Endothelial cell of umbilical vein (primary cell): ENCODE data around the gene TTLL9. TPM values are rescaled to one million over a fixed set of nuclear protein-coding genes. Genes with fewer than 3 reads are reported as not detected.

Experiments used
- BruUV-seq: library from RNA; stranded (reverse); fragments of 400-500 nt; replicated peaks from 2 replicates; lab custom pipeline; 2021; lab: Mats Ljungman, UMichigan
- CTCF ChIA-PET: fragments of 300-600, 350-600 bp; sonication (Branson Sonifier 250); formaldehyde crosslinking; loops from one replicate; lab custom pipeline; 2021; ENCODE audit warnings: antibody characterized with exemption, inconsistent platforms; lab: Charles Lee
- POLR2A ChIA-PET: fragments of 300-600, 350-600 bp; sonication (Branson Sonifier 250); formaldehyde crosslinking; loops from one replicate; lab custom pipeline; 2021; ENCODE audit warnings: antibody characterized with exemption, inconsistent platforms; lab: Charles Lee
- DNase-seq: peaks from one replicate; pipeline ENCODE4 v3.0.0-alpha.2; 2011; ENCODE audit warnings: low read depth, low spot score
- FAIRE-seq: peaks from 2 replicates; lab custom pipeline; 2011; peaks lifted over from hg19 to GRCh38; lab: Jason Lieb, UNC
- H2AFZ ChIP-seq: 2 replicates; pipeline ENCODE4 v1.6.0; 2012; ENCODE audit warnings: low read depth, low read length, control low read depth, inconsistent platforms
- H3K27ac ChIP-seq: 2 replicates; pipeline ENCODE4 v1.5.1; 2011; ENCODE audit warnings: low read depth, mild to moderate bottlenecking, control low read depth, low read length, moderate library complexity; ENCODE audit not compliant: insufficient read depth
- H3K27me3 ChIP-seq, 2 experiments: 2 replicates each; pipeline versions ENCODE4 v1.6.0 to v1.6.1; 2011; ENCODE audit warnings: low read length in 2 of 2, mixed read lengths in 1 of 2; ENCODE audit not compliant: control insufficient read depth in 2 of 2, insufficient read depth in 2 of 2
- H3K36me3 ChIP-seq, 2 experiments: 2 replicates in 1 of 2; 3 replicates in 1 of 2; pipeline ENCODE4 v1.5.1; 2011; ENCODE audit warnings: low read length in 2 of 2, mild to moderate bottlenecking in 1 of 2, moderate library complexity in 1 of 2; ENCODE audit not compliant: control insufficient read depth in 2 of 2, insufficient read depth in 2 of 2; ENCODE audit errors: extremely low read depth in 1 of 2
- H3K4me1 ChIP-seq: 3 replicates; pipeline ENCODE4 v1.5.1; 2011; ENCODE audit warnings: mild to moderate bottlenecking, low read length; ENCODE audit not compliant: control insufficient read depth, insufficient read depth; ENCODE audit errors: extremely low read depth
- H3K4me2 ChIP-seq: 2 replicates; pipeline ENCODE4 v1.6.1; 2011; ENCODE audit warnings: low read length, control low read depth, mixed read lengths; ENCODE audit not compliant: insufficient read depth
- H3K4me3 ChIP-seq, 3 experiments: fragments of 200-600 bp in 1 of 3; sonication (generic), shearing (Covaris generic) in 1 of 3; replicated peaks in 1 of 3; 2 replicates each; pipeline ENCODE4 v1.5.1; 2011 to 2016; ENCODE audit warnings: control low read depth in 3 of 3, low read length in 3 of 3, mild to moderate bottlenecking in 2 of 3, inconsistent platforms in 1 of 3, low read depth in 1 of 3, moderate library complexity in 1 of 3; ENCODE audit not compliant: insufficient read depth in 1 of 3
- H3K79me2 ChIP-seq: 2 replicates; pipeline ENCODE4 v1.6.0; 2012; ENCODE audit warnings: low read length, inconsistent platforms; ENCODE audit not compliant: control insufficient read depth, insufficient read depth
- H3K9ac ChIP-seq: replicated peaks from 2 replicates; pipeline ENCODE3; 2011; ENCODE audit warnings: low read length, control low read depth; ENCODE audit not compliant: insufficient read depth; ENCODE audit errors: extremely low read depth
- H3K9me1 ChIP-seq: replicated peaks from 3 replicates; pipeline ENCODE4 v1.6.0; 2011; ENCODE audit warnings: mild to moderate bottlenecking, low read length; ENCODE audit not compliant: control insufficient read depth, insufficient read depth; ENCODE audit errors: extremely low read depth
- H3K9me3 ChIP-seq: replicated peaks from 2 replicates; pipeline ENCODE4 v1.5.1; 2012; ENCODE audit warnings: low read length, inconsistent platforms; ENCODE audit not compliant: control insufficient read depth, insufficient read depth
- H4K20me1 ChIP-seq: replicated peaks from 2 replicates; pipeline ENCODE3; 2011; ENCODE audit warnings: mild to moderate bottlenecking, low read length; ENCODE audit not compliant: control insufficient read depth, insufficient read depth; ENCODE audit errors: extremely low read depth
- CTCF ChIP-seq, 2 donors: IDR thresholded peaks; 1 replicate in 1 of 2; 2 replicates in 1 of 2; pipeline ENCODE4 v1.5.1; 2011; ENCODE audit warnings: low read length in 2 of 2, mild to moderate bottlenecking in 2 of 2, moderate library complexity in 2 of 2, control low read depth in 1 of 2, inconsistent platforms in 1 of 2, low read depth in 1 of 2; ENCODE audit not compliant: insufficient read depth in 1 of 2; ENCODE audit errors: extremely low read depth in 1 of 2
- EZH2 ChIP-seq: IDR thresholded peaks from 2 replicates; pipeline ENCODE4 v1.6.1; 2012; ENCODE audit warnings: borderline replicate concordance, low read depth, mild to moderate bottlenecking, moderate library complexity, low read length, inconsistent platforms; ENCODE audit not compliant: severe bottlenecking
- JUN ChIP-seq: IDR thresholded peaks from 2 replicates; pipeline ENCODE4 v1.6.1; 2011; ENCODE audit warnings: borderline replicate concordance, low read depth; ENCODE audit not compliant: insufficient read length, insufficient read depth
- MYC ChIP-seq: IDR thresholded peaks from one replicate; pipeline ENCODE4 v1.6.1; 2011; ENCODE audit warnings: mild to moderate bottlenecking, low read depth, low read length
- POLR2A ChIP-seq: IDR thresholded peaks from 2 replicates; pipeline ENCODE4 v1.6.1; 2012; ENCODE audit warnings: low read depth, mild to moderate bottlenecking, control low read depth, low read length
- POLR2AphosphoS5 ChIP-seq: IDR thresholded peaks from 2 replicates; pipeline ENCODE4 v1.6.1; 2012; ENCODE audit warnings: low read depth, mild to moderate bottlenecking, control low read depth, low read length, moderate library complexity; ENCODE audit not compliant: insufficient read depth
- dilution Hi-C: fragments of 300-500 bp; cut with MboI; formaldehyde crosslinking; loops from one replicate; pipeline ENCODE4 v1.15.0; 2019; ENCODE audit warnings: low sequenced_read_pairs; ENCODE audit not compliant: extremely low pct_ligation_motif_present
- intact Hi-C: fragments of 100-400 bp; cut with micrococcal nuclease; formaldehyde crosslinking; loops from one replicate; pipeline ENCODE4 v1.10.0; 2022
- polyA plus RNA-seq, 4 experiments: library from polyadenylated mRNA; depleted of rRNA in 3 of 4; stranded (reverse) in 3 of 4; unstranded in 1 of 4; fragments of >200 nt; gene quantifications; 2 replicates each; pipeline versions ENCODE4 v1.2.1 to v1.2.3, GENCODE V29; 2011 to 2012; ENCODE audit warnings: missing spikeins in 1 of 4
- total RNA-seq: library from RNA; stranded (reverse); gene quantifications from 2 replicates; pipeline ENCODE4 v1.2.3, GENCODE V29; 2021
- TF ChIP-seq, protein P1 (sequence below): IDR thresholded peaks from 2 replicates; pipeline ENCODE4 v1.6.1; 2011; ENCODE audit not compliant: insufficient read depth, insufficient read length

Gene TTLL9
- total and polyA plus RNA-seq, 2 donors (not counting 3 experiments of a cell fraction or from before 2014, with no cell fraction given): 0.03 TPM; not detected in 1

DNA sequence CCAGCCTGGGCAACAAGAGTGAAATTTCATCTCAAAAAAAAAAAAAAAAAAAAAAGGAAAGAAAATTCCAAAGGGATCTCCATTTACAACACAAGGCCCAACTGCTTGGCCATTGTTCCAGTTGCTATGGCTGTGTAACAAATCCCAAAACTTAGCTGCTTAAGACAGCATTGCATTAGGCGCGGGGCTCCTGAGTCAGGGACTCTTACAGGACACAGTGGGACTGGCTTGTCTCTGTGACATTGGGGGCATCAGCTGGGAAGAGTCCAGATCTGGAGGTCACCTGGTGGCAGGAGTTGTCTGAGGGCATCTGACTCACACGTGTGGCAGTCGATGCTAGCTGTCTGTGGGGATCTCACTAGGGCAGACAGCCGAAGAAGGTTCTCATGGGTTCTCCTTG is 35.6 kb downstream of the TTLL9 start:
- dilution Hi-C loops: no loop called here
- Histone ChIP-seq H3K9me3 (no peaks in the 10 kb centered on the region), H4K20me1 (no peaks in the 10 kb centered on the region), H3K79me2 (no peaks in the 10 kb centered on the region), H3K4me3 (no peak overlapping the region), H3K27ac (no peak overlapping the region), H3K4me2 (no peak overlapping the region), H3K36me3 (no peaks in the 10 kb centered on the region), H3K9ac (no peak overlapping the region), H3K4me1 (no peaks in the 10 kb centered on the region), H2AFZ (no peak overlapping the region), H3K27me3 (peaks cover 0 to 2% of the 10 kb centered on the region in 2 experiments), H3K9me1 (no peaks in the 10 kb centered on the region)
- no peak for DNase-seq
- no peak for FAIRE-seq
- intact Hi-C loops: no loop called here
- TF ChIP-seq POLR2AphosphoS5 (no peak), MYC (no peak), JUN (no peak), POLR2A (no peak), EZH2 (no peak), CTCF (IDR thresholded peaks at IDR 0.05; ENCODE audit: extremely low read depth in 1 of 2, insufficient read depth in 1 of 2, low read depth in 1 of 2, low read length in 2 of 2) (no peak)
- TF ChIP-seq, protein P1, sequence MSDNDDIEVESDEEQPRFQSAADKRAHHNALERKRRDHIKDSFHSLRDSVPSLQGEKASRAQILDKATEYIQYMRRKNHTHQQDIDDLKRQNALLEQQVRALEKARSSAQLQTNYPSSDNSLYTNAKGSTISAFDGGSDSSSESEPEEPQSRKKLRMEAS: no peak
- ChIA-PET POLR2A (no interaction called here), CTCF (interaction anchor here (0.9 kb wide), 1 partner anchor 20 kb away, joined by 3 read pairs; no protein-coding TSS in a partner anchor)
- no TSS peak for BruUV-seq
